ENCODE measurements around the gene LRG1. TPM values are rescaled to one million over a fixed set of nuclear protein-coding genes. Genes with fewer than 3 reads are reported as not detected.

Gene LRG1
- total and polyA plus RNA-seq, 9 of the 15 experiments (the other 6 are each of a cell fraction or from before 2014, with no cell fraction given): 1.5 to 11.9 (median 8.7) TPM

DNA sequence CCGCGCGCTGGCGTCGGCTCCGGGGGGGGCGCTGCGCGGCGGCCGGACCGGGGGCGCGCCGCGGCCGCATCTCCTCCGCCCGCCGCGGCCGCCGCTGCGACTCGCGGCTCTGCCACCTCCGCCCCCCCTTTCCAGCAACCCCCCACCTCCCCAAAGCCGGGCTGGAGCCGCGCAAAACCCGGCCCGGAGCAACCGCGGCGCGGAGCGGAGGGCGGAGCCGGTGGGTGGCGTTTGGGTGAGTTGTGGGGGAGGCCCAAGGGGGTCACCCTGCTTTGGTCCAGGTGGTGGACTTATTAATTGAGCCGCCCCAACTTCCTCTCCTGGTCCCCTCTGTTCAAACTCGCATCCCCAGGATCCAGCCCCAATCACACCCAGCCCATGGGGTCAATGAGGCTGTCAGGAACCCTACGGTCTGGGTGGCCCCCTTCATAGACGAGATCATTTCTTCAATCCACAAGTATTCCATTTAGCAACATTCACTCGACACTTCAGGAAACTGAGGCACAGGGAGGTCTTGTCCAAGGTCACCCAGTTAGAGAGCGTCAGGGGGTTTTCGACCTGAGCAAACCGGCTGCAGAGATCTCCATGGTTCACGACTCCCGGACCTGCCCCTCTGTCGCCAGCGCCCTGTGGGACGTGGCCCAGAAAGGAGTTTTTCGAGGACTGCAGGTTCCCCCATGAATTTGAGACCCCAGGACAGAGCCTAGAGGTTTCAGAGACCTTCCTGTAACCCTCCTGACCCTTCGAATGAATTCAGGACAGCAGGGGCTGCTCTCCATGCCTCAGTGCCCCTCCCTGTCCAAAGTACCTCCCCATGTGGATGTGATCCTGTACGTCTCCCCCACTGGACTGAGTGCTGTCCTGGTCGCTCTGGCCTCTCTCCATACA lies 42.1 kb upstream of the LRG1 start (continued):
- TF ChIP-seq, protein P1, sequence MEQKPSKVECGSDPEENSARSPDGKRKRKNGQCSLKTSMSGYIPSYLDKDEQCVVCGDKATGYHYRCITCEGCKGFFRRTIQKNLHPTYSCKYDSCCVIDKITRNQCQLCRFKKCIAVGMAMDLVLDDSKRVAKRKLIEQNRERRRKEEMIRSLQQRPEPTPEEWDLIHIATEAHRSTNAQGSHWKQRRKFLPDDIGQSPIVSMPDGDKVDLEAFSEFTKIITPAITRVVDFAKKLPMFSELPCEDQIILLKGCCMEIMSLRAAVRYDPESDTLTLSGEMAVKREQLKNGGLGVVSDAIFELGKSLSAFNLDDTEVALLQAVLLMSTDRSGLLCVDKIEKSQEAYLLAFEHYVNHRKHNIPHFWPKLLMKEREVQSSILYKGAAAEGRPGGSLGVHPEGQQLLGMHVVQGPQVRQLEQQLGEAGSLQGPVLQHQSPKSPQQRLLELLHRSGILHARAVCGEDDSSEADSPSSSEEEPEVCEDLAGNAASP (IDR thresholded peaks at IDR 0.05): no peak
- TF ChIP-seq BACH1 (tag; IDR thresholded peaks at IDR 0.05) (no peak), NR1H2 (CRISPR knock-in tag; IDR thresholded peaks at IDR 0.05) (no peak), ARNT (IDR thresholded peaks at IDR 0.05) (no peak), CBX5 (IDR thresholded peaks at IDR 0.05; ENCODE audit: borderline replicate concordance, low read depth) (no peak), TOE1 (IDR thresholded peaks at IDR 0.05; ENCODE audit: borderline replicate concordance) (peak; percentile 66; the same call in 1 of the 2 replicates), TOE1 (CRISPR knock-in tag; IDR thresholded peaks at IDR 0.05; ENCODE audit: borderline replicate concordance, low read depth) (no peak), ZFP1 (CRISPR knock-in tag; IDR thresholded peaks at IDR 0.05) (no peak), SETDB1 (IDR thresholded peaks at IDR 0.05; ENCODE audit: low read length) (no peak), ZNF140 (CRISPR knock-in tag; IDR thresholded peaks at IDR 0.05) (no peak), TCFL5 (CRISPR knock-in tag; conservative IDR thresholded peaks at IDR 0.05) (no peak), CXXC5 (CRISPR knock-in tag; IDR thresholded peaks at IDR 0.05) (no peak), ZNF143 (CRISPR knock-in tag; IDR thresholded peaks at IDR 0.05) (no peak), MAZ (CRISPR knock-in tag; conservative IDR thresholded peaks at IDR 0.05 in 1 of 2, IDR thresholded peaks at IDR 0.05 in 1 of 2) (peak in 1 of 2 experiments; percentile 21; a peak in 1 of 4 replicates), CBFA2T3 (IDR thresholded peaks at IDR 0.05) (no peak), SRSF3 (IDR thresholded peaks at IDR 0.05; ENCODE audit: insufficient read depth, low read length) (no peak), ZNF212 (CRISPR knock-in tag; IDR thresholded peaks at IDR 0.05) (no peak), U2AF1 (optimal IDR thresholded peaks at IDR 0.05; ENCODE audit: low read depth, low read length) (no peak), ZNF668 (CRISPR knock-in tag; IDR thresholded peaks at IDR 0.05) (no peak), XRCC5 (IDR thresholded peaks at IDR 0.05; ENCODE audit: low read depth, low read length) (peak; percentile 59; the same call in 1 of the 2 replicates)
- TF ChIP-seq, protein P2, sequence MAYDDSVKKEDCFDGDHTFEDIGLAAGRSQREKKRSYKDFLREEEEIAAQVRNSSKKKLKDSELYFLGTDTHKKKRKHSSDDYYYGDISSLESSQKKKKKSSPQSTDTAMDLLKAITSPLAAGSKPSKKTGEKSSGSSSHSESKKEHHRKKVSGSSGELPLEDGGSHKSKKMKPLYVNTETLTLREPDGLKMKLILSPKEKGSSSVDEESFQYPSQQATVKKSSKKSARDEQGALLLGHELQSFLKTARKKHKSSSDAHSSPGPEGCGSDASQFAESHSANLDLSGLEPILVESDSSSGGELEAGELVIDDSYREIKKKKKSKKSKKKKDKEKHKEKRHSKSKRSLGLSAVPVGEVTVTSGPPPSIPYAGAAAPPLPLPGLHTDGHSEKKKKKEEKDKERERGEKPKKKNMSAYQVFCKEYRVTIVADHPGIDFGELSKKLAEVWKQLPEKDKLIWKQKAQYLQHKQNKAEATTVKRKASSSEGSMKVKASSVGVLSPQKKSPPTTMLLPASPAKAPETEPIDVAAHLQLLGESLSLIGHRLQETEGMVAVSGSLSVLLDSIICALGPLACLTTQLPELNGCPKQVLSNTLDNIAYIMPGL (CRISPR knock-in tag; IDR thresholded peaks at IDR 0.05): no peak
- TF ChIP-seq, protein P3, sequence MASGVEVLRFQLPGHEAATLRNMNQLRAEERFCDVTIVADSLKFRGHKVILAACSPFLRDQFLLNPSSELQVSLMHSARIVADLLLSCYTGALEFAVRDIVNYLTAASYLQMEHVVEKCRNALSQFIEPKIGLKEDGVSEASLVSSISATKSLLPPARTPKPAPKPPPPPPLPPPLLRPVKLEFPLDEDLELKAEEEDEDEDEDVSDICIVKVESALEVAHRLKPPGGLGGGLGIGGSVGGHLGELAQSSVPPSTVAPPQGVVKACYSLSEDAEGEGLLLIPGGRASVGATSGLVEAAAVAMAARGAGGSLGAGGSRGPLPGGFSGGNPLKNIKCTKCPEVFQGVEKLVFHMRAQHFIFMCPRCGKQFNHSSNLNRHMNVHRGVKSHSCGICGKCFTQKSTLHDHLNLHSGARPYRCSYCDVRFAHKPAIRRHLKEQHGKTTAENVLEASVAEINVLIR (CRISPR knock-in tag; IDR thresholded peaks at IDR 0.05): no peak
- TF ChIP-seq, protein P4, sequence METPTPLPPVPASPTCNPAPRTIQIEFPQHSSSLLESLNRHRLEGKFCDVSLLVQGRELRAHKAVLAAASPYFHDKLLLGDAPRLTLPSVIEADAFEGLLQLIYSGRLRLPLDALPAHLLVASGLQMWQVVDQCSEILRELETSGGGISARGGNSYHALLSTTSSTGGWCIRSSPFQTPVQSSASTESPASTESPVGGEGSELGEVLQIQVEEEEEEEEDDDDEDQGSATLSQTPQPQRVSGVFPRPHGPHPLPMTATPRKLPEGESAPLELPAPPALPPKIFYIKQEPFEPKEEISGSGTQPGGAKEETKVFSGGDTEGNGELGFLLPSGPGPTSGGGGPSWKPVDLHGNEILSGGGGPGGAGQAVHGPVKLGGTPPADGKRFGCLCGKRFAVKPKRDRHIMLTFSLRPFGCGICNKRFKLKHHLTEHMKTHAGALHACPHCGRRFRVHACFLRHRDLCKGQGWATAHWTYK (CRISPR knock-in tag; IDR thresholded peaks at IDR 0.05): no peak
